HG03575 (cell line): ENCODE measurements around the gene XIRP2.
A peak's percentile ranks its signal among the peaks of the same experiment; 100 is the strongest.
"Not testable (repeated sequence)": the region's sequence is repeated elsewhere in the genome, so short reads cannot be mapped to it uniquely, and the experiment has no call there.

Source experiments
- ATAC-seq: cut with Tn5 transposase; IDR thresholded peaks from one replicate; pipeline ENCODE4 v1.9.1; 2021; ENCODE audit not compliant: unreplicated experiment, insufficient number of reproducible peaks, low FRiP score; ENCODE audit errors: extremely low read depth

XIRP2 gene

DNA sequence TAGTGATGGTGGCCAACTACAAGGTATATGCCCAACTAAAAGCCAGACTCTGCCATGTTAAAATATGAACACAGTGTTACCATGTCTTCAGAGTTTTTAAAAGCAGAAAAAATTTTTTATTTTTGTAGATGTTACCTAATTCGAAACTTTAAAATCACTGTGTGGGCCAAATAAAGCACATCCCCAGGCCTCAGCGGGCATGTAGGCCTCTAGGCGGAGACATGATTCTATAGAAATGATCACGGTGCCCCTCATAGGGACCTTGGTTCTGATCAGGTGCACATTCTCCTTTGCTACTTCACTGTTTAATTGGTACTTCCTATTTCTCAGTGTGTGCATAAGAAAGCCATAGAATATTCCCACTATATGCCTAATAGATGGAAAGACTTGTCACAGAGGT lies 349.2 kb downstream of the XIRP2 start:
- ATAC-seq: no peak

DNA sequence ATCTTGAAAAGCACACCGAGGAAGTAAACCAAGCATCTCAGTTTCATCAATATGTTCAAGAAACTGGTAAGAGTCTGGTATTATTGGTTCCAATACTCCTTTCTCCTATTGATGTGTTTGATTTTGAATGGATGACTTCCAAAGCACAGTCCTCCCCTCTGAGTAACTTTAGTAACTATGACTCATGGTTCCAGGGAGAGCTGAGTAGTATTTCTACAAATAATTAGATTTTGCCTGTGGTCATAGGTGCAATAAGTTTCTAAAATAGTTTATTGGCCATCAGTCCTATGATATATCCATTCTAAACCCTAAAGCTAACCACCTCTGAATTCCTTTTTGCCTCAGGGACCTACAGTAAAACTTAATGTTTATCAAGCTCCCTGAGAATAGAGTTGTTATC lies 352.4 kb downstream of the XIRP2 start:
- no peak for ATAC-seq

DNA sequence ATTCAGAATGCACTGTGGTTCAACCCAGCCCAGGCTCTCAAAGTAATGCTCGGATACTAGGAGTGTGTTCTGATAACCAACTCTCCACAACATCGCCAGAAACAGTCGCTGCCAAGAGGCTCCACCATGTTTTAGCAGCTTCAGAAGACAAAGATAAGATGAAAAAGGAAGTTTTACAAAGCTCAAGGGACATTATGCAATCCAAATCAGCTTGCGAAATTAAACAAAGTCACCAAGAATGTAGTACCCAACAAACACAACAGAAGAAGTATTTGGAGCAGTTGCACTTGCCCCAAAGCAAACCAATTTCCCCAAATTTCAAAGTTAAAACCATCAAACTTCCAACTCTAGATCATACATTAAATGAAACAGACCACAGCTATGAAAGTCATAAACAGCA lies 360.9 kb downstream of the XIRP2 start:
- no peak for ATAC-seq

DNA sequence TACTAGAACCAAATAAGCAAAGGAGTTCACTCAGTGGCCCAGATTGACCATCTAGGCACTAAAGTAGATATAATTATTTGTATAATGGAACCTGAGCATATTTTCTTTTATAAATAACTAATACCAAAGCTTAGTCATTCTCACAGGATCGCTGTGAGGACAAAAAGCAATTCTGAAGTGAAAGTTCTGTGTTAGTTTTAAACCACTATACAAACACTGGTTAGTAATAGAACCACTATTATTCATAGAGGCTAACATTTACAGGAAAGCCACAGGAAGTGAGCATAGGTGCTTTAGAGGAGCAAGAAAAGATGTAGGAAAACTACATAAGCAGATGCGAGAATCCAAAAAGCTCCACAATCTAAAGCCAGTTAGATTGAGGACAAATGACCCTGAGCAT lies 364.7 kb downstream of the XIRP2 start:
- ATAC-seq: no peak

DNA sequence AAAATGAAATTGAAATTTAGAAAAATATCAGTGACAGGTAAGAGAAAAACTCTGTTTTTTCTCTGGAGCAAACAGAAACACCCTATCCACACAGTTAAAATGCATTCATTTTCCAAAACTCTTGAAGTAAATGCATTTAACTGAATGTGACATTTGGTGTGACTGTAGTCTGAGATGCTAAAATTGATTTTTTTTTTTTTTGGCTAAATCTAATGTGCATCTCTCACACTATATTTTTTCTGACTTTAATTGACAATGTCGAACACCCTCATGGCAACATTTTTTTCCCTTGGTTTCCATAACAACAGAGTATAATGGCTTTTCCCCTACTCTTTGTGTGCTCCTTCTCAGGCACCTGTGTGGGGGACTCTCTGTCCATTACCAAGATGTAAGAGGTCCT lies 366.4 kb downstream of the XIRP2 start:
- no peak for ATAC-seq

DNA sequence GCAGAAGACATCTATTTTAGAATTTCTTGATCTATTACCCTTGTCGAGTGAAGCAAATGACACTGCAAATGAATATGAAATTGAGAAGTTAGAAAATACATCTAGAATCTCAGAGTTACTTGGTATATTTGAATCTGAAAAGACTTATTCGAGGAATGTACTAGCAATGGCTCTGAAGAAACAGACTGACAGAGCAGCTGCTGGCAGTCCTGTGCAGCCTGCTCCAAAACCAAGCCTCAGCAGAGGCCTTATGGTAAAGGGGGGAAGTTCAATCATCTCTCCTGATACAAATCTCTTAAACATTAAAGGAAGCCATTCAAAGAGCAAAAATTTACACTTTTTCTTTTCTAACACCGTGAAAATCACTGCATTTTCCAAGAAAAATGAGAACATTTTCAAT lies 370.4 kb downstream of the XIRP2 start:
- no peak for ATAC-seq

DNA sequence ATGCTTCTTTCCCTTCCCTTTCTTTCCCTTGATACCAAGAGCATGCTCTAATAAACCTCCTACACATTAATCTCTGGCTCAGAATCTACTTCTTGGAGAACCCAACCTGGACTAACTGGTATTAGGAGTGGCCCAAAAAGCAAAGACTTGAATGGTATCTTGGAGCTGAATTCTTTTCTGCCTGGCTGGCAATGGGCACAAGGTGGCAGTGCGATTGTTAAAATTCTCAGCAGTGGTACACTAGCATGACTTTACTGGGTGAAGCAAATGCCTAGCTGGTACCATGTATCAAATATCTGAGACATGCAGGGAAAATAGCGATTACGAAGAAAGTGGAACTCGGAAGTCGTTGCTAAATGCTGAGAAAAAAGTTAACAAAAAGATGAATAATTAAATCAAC lies 376.1 kb downstream of the XIRP2 start:
- no peak for ATAC-seq

DNA sequence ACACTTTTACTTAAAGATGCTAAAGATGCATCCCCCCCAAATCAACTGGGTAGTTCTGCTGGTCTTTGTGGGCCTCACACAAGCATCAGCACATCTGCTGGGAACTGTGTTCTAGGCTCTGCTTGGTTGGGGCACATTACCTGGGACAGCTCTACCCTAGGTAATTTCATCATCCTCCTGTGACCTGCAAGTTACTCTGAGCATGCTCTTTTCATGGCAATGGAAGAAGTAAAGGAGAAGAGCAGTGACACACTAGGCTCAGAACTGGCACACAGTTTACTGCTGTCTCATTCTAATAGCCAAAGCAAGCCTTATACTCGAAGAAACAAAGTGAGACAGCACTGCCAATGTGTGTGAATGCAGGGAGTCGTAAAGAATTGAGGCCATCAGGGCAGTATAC lies 376.7 kb downstream of the XIRP2 start:
- no peak for ATAC-seq

DNA sequence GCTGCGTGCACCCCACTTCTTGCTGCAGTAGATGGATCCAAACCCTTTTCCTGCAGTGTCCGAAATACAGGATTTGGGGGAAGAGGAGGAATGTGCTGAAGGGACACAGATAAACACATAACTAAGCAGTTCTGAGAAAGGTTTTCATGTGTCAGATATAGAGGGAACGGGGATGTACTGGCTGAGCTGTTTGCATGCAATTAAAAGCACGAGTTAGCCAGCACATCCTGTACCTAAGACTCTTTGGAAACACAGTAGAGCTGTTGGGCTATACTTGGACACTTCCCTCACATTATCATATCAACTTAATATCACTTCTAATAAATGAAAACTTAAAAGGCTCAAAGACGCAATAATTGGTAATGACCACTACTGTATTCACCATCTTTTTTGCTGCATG lies 377.4 kb downstream of the XIRP2 start:
- no peak for ATAC-seq

DNA sequence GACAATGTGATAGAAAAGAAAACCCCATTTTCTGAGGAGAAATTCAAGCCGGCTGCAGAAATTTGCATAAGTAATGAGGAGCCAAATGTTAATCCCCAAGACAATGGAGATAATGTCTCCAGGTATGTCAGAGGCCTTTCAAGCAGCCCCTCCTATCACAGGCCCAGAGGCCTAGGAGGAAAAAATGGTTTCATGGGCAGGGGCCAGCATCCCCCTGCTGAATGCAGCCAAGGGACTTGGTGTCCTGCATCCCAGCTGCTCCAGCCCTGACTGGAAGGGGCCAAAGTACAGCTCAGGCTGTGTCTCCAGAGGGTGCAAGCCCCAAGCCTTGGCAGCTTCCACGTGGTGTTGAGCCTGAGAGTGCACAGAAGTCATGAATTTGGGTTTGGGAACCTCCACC lies 380.0 kb downstream of the XIRP2 start:
- not testable (repeated sequence) for ATAC-seq

DNA sequence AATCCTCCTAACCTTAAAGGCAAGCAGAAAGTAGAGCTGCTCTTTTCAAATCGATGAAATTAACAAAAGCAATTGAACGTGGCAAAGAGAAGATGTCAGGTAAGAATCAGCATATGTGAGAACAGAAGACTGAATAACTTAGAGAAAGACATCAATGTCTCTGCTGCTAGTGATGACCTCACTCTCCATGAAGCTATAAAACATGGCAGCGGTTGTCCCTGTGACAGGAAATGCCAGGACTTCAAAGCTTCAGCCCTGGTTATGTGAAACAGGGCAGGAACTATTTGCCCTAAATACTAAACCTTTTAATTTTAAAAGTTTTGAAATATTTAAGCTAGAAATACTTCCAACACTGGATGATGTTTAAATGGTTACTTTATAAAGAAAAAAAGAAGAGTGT lies 383.7 kb downstream of the XIRP2 start:
- ATAC-seq: no peak

DNA sequence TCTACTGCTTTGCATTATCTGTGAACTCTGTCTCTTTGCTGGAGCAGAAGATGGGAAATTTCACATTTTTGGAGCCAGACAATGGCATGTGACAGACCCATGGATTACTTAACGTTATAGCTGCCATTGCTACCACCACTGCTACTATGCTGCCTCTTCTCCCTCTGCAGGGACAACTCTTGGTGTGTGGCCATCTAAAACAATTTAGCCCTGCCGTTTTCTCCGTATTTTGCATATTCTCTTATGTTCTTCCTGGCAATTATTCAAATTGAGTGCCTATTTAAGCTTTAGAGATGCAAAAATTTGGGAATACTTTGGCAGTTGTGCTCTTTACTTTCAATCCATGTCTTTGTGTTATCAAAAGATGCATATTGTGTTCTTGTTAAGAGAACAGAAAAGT lies 386.8 kb downstream of the XIRP2 start:
- ATAC-seq: no peak

DNA sequence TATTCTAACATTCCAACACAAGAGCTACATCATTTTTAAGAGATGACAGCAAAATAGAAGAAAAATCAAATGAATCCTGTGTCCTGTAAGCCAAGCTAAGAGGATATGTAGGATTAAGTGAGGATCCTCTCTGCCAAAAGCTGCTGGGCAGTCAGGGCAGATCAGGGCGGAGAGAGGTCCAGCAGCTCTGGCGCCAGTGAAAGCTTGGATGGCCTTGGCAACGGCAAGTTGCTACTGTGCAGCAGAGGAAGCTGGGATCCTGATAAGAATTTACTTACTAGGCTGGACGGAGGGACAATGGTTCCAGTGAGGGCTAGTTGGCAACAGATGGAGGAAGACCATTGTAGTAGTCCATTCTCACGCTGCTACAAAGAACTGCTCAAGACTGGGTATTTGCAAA lies 391.5 kb downstream of the XIRP2 start:
- ATAC-seq: no peak

DNA sequence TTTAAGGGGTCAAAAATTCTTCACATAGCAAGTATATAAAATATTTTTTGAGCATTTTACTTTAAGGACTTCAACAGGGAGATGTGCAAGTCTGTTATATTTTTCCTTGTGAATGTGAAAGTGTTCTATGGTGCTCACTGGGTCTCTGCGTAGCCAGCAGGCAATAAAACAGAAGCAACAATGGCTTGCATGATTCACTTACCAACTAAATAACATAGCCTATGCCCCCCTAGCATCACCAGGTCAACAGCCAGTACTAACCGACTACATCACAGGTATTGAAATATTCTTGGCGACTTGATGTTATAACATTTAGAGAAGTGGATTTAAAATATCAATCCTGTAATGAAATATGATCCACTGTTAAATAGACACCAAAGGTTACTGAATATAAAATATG lies 398.9 kb downstream of the XIRP2 start:
- ATAC-seq: no peak

DNA sequence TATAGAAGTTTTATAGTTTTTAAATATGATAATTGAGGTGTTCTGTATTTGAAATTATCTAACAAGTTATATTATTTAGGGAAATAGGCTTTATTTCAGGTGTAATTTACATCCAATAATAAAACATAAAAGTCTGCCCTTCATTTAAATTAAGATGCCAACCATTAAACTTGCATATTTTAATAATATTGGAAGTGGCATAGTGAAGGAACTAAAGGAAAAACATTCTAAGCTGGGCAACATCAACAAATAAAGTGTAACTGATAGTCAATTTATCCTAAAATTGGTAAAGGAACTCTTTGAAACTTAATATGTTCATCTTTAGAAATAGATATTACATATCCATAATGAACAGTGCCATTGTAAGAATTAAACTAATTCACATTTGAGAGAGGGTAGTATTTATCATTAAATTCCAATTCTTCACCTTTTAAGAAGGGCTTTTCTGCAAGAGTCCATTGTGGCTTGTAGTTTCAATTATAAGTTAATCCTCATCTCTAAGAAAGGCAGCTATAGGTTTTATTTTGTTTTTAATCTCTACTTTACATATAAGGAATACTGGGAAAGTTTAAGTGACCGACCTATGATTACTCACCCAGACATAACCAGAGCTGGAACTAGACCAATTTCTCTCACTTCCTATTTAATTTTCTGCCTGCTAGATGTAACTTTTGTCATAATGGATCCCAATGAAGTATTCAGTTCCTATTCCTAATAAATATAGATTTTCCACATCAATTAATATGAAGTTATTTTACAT lies 401.6 kb downstream of the XIRP2 start:
- ATAC-seq: no peak

DNA sequence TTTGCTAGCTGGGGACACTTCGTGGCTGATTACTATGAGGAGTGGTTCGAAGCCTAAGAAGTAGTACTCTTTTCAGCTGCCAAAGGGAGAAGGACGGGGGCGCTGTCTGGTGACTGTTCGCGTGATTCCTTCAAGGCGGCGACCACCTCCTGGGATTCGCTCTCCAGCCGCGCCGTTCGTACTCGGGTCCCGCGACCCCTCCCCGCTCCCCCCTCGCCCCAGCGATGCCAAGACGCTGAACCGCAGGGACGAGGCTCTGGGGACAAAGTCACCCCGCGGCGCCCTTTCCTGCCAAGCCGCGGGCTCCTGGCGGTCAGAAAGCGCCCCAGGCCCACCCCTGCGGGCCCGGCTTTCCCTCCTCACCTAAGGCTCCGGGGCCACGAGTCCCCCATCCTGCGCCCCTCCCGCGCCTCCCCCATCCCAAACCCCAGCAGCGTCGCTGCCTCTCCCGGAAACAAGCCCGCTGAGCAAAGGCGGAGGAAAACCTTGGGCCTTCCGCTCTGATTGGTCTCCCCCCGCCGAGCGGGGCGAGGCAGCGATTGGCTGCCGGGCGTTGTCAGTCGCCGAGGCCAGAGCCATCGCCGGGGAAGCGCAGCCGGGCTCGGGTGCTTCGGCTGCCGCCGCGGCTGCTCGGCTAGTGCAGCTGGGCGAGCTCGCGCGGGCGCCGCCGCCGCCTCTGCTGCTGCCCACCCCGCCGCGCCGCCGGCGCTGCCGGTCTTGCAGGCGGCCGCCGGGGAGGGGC lies 404.3 kb downstream of the XIRP2 start, which contains the start of gene B3GALT1:
Gene B3GALT1 (plus strand): TSS at position 572 of the 742 bp plus-strand sequence.
- peak; percentile 95 for ATAC-seq

DNA sequence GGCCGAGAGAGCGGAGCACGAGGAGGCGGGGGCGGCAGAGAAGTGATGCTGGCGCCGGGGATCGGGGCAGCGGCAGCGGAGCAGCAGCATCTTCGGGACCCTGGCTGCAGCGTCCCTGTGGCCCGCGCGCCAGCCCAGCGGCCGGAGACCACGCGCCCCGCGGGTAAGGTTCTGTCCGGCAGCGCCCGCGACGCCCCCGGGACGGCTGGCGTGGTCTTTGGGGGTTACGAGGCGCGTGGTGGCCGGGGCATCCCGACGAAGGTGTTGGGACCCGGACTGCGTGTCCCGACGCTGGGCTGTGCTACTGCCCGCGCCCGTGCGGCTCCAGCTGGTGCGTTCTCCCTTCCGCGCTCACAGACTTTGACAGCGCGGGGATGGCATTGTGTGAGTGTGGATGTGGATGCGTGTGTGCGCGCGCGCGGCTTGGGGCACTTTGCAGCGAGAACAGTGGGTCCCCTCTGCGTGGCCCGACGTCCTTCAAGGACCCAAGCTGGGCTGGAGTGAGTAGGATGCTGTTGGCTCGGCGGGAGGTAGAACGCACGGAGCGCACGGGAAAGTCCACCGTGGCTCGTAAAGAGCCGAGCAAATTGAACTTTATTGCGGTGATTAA lies 405.0 kb downstream of the XIRP2 start:
- ATAC-seq: no peak

DNA sequence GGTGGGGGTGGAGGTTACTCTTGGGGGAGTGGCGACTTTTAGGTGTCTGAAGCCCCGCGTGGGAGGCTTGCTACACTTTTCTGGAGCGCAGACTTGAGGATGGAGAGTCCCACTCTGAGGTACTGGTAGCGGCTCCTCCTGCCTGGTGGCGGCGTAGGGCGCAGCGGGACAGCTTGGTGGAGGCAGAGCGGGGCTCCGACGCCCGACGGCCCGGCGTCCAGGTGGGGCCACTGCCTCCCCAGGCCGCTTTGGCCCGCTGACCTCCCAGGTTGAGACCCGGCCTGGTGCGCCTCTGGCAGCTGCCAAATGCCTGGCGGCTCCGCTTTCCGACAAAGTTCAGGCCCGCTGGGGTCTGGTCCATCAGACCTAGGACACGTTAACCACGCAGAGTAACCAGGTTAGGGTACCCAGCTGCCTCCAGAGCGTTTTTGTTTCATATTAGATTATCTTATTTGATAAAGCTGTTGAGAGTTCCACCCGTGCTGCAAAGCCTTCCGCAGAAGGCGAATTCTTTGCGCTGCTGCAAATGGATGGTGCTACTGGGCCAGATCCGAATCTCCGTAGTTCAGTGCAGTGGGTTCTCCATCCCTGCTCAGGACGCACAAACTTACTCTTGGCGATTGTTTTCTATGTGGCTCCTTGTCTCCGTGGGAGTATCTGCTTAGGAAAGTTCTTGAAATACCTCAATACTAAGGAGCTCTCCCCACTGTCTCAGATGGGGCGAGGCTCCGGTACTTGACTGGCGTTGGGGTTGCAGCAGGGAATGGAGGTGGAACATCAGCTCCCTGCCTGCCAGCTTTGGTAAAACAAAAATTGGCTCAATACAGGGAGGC lies 405.9 kb downstream of the XIRP2 start:
- no peak for ATAC-seq

DNA sequence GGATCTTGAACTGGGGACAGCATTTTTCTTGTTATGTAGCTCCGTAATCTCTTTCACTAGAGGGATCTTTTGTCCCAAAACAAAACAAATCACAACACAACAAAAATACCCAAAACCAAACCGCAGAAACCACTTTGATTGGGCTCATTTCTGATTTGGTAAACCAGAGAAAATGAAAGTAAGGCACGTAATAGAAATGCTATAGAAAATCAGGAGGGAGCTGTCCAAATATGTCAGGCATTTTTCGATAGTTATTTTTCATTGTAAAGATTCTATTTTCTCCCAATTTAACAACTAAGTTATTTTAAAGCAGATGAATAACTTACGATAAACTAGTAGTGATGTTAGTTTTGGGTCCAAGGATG lies 406.5 kb downstream of the XIRP2 start:
- ATAC-seq: no peak
